CD14-positive monocyte (primary cell): ENCODE results near the gene DOCK4. TPM values are rescaled to one million over a fixed set of nuclear protein-coding genes. Genes with fewer than 3 reads are reported as not detected.

Source experiments
- DNase-seq, 3 donors: peaks; one replicate each; pipeline ENCODE4 v3.0.0-alpha.2; 2011 to 2022
- H2AFZ ChIP-seq: 2 replicates; pipeline ENCODE4 v1.6.0; 2012; ENCODE audit warnings: mild to moderate bottlenecking, low read depth, low read length, inconsistent platforms; ENCODE audit not compliant: insufficient read depth, poor library complexity, severe bottlenecking
- H3K27ac ChIP-seq, 2 donors: 1 replicate in 1 of 2; 2 replicates in 1 of 2; pipeline ENCODE4 v1.5.1; 2012 to 2013; ENCODE audit warnings: low read length in 2 of 2, control low read depth in 1 of 2, inconsistent platforms in 1 of 2, low read depth in 1 of 2, mild to moderate bottlenecking in 1 of 2
- H3K27me3 ChIP-seq, 2 donors: one replicate each; pipeline versions ENCODE4 v1.6.0 to v1.6.1; 2011 to 2013; ENCODE audit warnings: low read length in 2 of 2; ENCODE audit not compliant: control insufficient read depth in 2 of 2, insufficient read depth in 2 of 2
- H3K36me3 ChIP-seq, 2 donors: replicated peaks in 1 of 2; 1 replicate in 1 of 2; 2 replicates in 1 of 2; pipeline versions ENCODE4 v1.5.1 to v1.6.1; 2012 to 2013; ENCODE audit warnings: low read length in 2 of 2, control low read depth in 1 of 2, inconsistent platforms in 1 of 2, mild to moderate bottlenecking in 1 of 2; ENCODE audit not compliant: insufficient read depth in 2 of 2, control insufficient read depth in 1 of 2
- H3K4me1 ChIP-seq, 2 donors: 1 replicate in 1 of 2; 2 replicates in 1 of 2; pipeline versions ENCODE4 v1.5.1 to v1.6.1; 2012 to 2013; ENCODE audit warnings: low read length in 2 of 2, control low read depth in 1 of 2, inconsistent platforms in 1 of 2, mild to moderate bottlenecking in 1 of 2, moderate library complexity in 1 of 2; ENCODE audit not compliant: insufficient read depth in 2 of 2, control insufficient read depth in 1 of 2
- H3K4me2 ChIP-seq: replicated peaks from 2 replicates; pipeline ENCODE3; 2012; ENCODE audit warnings: low read length, moderate library complexity, mild to moderate bottlenecking; ENCODE audit not compliant: poor library complexity, severe bottlenecking; ENCODE audit errors: extremely low read depth
- H3K4me3 ChIP-seq, 3 experiments: fragments of 200-600 bp in 1 of 3; sonication (generic) in 1 of 3; replicated peaks in 1 of 3; 1 replicate in 2 of 3; 2 replicates in 1 of 3; pipeline ENCODE4 v1.5.1; 2011 to 2013; ENCODE audit warnings: low read length in 3 of 3, mild to moderate bottlenecking in 3 of 3, control low read depth in 2 of 3, low read depth in 2 of 3, inconsistent platforms in 1 of 3, moderate library complexity in 1 of 3
- H3K79me2 ChIP-seq: 2 replicates; pipeline ENCODE4 v1.6.0; 2012; ENCODE audit warnings: mild to moderate bottlenecking, control low read depth, inconsistent platforms, low read length, moderate library complexity; ENCODE audit not compliant: insufficient read depth
- H3K9ac ChIP-seq: 2 replicates; pipeline ENCODE4 v1.6.0; 2017; ENCODE audit warnings: low read length, mild to moderate bottlenecking; ENCODE audit not compliant: insufficient read depth, poor library complexity, severe bottlenecking
- H3K9me3 ChIP-seq, 2 donors: replicated peaks in 1 of 2; 1 replicate in 1 of 2; 2 replicates in 1 of 2; pipeline versions ENCODE4 v1.5.1 to v1.6.1; 2012 to 2013; ENCODE audit warnings: low read length in 2 of 2, control low read depth in 1 of 2; ENCODE audit not compliant: control insufficient read depth in 1 of 2, insufficient read depth in 1 of 2
- H4K20me1 ChIP-seq: 2 replicates; pipeline ENCODE4 v1.6.0; 2012; ENCODE audit warnings: mild to moderate bottlenecking, low read length, control low read depth, moderate library complexity; ENCODE audit not compliant: insufficient read depth
- H3K27ac Mint-ChIP-seq, 7 donors: one replicate each; pipeline ENCODE4 v1.8.0; 2020; ENCODE audit warnings: mild to moderate bottlenecking in 7 of 7, mixed read lengths in 7 of 7, moderate library complexity in 6 of 7, inconsistent platforms in 2 of 7
- H3K27me3 Mint-ChIP-seq, 3 donors: one replicate each; pipeline ENCODE4 v1.8.0; 2021 to 2022; ENCODE audit warnings: low read depth in 3 of 3, mild to moderate bottlenecking in 3 of 3, mixed read lengths in 3 of 3, moderate library complexity in 3 of 3, inconsistent platforms in 1 of 3
- H3K36me3 Mint-ChIP-seq, 2 donors: one replicate each; pipeline ENCODE4 v1.8.0; 2020; ENCODE audit warnings: mixed read lengths in 2 of 2, inconsistent platforms in 1 of 2, mild to moderate bottlenecking in 1 of 2
- H3K4me1 Mint-ChIP-seq: one replicate; pipeline ENCODE4 v1.8.0; 2020; ENCODE audit warnings: mild to moderate bottlenecking, mixed read lengths
- H3K4me3 Mint-ChIP-seq, 2 donors: one replicate each; pipeline ENCODE4 v1.8.0; 2020; ENCODE audit warnings: mild to moderate bottlenecking in 2 of 2, mixed read lengths in 2 of 2, moderate library complexity in 1 of 2
- H3K9me3 Mint-ChIP-seq, 7 donors: one replicate each; pipeline ENCODE4 v1.8.0; 2020 to 2022; ENCODE audit warnings: mixed read lengths in 7 of 7, mild to moderate bottlenecking in 6 of 7, moderate library complexity in 6 of 7, inconsistent platforms in 2 of 7
- WGBS: methylation state at CpG from one replicate; pipeline ENCODE4 v1.1.5; 2013; ENCODE audit warnings: missing lambda C conversion rate; ENCODE audit not compliant: insufficient coverage; 5-methylcytosine and 5-hydroxymethylcytosine counted together
- intact Hi-C, 2 donors: fragments of 100-400 bp; cut with micrococcal nuclease; formaldehyde crosslinking; loops; one replicate each; pipeline versions ENCODE4 v1.15.0 to v1.15.1; 2023
- polyA plus RNA-seq, 3 donors: library from polyadenylated mRNA; depleted of rRNA in 1 of 3; unstranded in 2 of 3; stranded (reverse) in 1 of 3; fragments of 300-500 nt in 2 of 3; fragments of >200 nt in 1 of 3; fragmentation: Illumina TruSeq in 2 of 3; gene quantifications; 1 replicate in 2 of 3; 2 replicates in 1 of 3; pipeline ENCODE4 v1.2.3, GENCODE V29; 2012 to 2021
- TF ChIP-seq, protein P1 (sequence below): fragments of 200-600 bp; IDR thresholded peaks from one replicate; pipeline ENCODE4 v1.8.0; 2022; ENCODE audit warnings: antibody characterized with exemption, mild to moderate bottlenecking

Gene DOCK4
- polyA plus RNA-seq, 3 donors = 1.3 to 5.0 (median 2.7) TPM

DNA sequence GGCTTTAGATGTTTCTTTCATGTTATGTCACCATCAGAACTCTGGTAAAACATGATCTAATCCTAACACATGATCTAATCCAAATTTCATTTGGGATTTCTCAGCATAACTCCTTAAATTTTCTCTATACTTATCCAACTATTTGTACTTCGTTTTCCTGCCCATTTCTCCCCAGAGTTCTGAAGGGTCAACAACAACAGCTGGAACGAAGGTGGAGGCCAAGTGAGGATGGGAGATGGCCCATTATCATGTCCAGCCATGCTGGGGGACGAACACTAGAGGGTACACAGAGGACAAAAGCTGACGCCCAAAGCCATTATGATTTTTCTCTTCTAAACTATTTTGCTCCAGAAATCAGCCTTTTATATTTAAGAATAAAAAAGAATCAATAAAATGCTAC, 185.4 kb downstream of the DOCK4 start:
- no peaks in the 10 kb centered on the region for H3K79me2 ChIP-seq
- no peak for DNase-seq
- H4K20me1 ChIP-seq = no peaks in the 10 kb centered on the region
- H3K4me2 ChIP-seq = no peak overlapping the region
- no peak overlapping the region for H2AFZ ChIP-seq
- Mint-ChIP-seq H3K36me3 (no peaks in the 10 kb centered on the region), H3K4me3 (no peak overlapping the region), H3K27ac (no peak overlapping the region), H3K9me3 (peaks cover 0 to 3% (median 1%) of the 10 kb centered on the region in 7 donors), H3K4me1 (no peaks in the 10 kb centered on the region), H3K27me3 (peaks cover 0 to 1% (median 0%) of the 10 kb centered on the region in 3 donors)
- H3K27me3 ChIP-seq = no peaks in the 10 kb centered on the region
- no peaks in the 10 kb centered on the region for H3K36me3 ChIP-seq
- no peaks in the 10 kb centered on the region for H3K9me3 ChIP-seq
- no peak overlapping the region for H3K4me3 ChIP-seq
- intact Hi-C loops = no loop called here
- H3K4me1 ChIP-seq = no peaks in the 10 kb centered on the region
- WGBS = 75% methylated on average over 1 of the region's 4 CpGs
- TF ChIP-seq, protein P1, sequence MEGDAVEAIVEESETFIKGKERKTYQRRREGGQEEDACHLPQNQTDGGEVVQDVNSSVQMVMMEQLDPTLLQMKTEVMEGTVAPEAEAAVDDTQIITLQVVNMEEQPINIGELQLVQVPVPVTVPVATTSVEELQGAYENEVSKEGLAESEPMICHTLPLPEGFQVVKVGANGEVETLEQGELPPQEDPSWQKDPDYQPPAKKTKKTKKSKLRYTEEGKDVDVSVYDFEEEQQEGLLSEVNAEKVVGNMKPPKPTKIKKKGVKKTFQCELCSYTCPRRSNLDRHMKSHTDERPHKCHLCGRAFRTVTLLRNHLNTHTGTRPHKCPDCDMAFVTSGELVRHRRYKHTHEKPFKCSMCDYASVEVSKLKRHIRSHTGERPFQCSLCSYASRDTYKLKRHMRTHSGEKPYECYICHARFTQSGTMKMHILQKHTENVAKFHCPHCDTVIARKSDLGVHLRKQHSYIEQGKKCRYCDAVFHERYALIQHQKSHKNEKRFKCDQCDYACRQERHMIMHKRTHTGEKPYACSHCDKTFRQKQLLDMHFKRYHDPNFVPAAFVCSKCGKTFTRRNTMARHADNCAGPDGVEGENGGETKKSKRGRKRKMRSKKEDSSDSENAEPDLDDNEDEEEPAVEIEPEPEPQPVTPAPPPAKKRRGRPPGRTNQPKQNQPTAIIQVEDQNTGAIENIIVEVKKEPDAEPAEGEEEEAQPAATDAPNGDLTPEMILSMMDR = no peak
- no peak overlapping the region for H3K27ac ChIP-seq
- H3K9ac ChIP-seq = no peak overlapping the region

DNA sequence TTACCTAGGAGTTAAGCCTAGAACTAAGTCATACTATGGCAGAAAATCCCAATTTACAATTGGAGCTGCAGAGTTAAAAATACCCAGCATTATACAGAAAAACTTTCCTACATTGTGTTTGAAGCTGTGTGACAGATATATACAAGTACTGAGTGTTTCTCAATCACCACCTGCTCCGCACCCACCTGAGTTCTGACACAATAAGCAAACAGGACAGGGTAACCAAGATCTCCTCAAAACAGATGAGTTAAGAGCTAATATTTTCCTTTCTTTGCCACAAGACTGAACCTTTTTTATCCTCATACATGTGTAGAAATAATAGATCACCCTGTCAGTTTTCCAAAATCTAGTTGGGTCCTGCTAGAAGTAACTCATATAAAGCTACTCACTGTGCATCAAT, 186.3 kb downstream of the DOCK4 start:
- Histone ChIP-seq H4K20me1 (no peaks in the 10 kb centered on the region), H3K36me3 (no peaks in the 10 kb centered on the region), H3K4me1 (no peaks in the 10 kb centered on the region), H3K4me3 (no peak overlapping the region), H2AFZ (no peak overlapping the region), H3K4me2 (no peak overlapping the region), H3K9ac (no peak overlapping the region), H3K27ac (no peak overlapping the region), H3K27me3 (no peaks in the 10 kb centered on the region), H3K9me3 (no peaks in the 10 kb centered on the region), H3K79me2 (no peaks in the 10 kb centered on the region)
- no CpG with 5 or more reads among the region's 1 CpG for WGBS
- H3K27me3 Mint-ChIP-seq = no peaks in the 10 kb centered on the region
- intact Hi-C loops = no loop called here
- DNase-seq = no peak
- no peaks in the 10 kb centered on the region for H3K36me3 Mint-ChIP-seq
- TF ChIP-seq, protein P1 = no peak
- no peak overlapping the region for H3K27ac Mint-ChIP-seq
- no peak overlapping the region for H3K4me3 Mint-ChIP-seq
- peaks cover 0 to under 1% (median 0%) of the 10 kb centered on the region in 7 donors for H3K9me3 Mint-ChIP-seq
- no peaks in the 10 kb centered on the region for H3K4me1 Mint-ChIP-seq
